Right forelimb (tissue), 1 donor: ENCODE data around the gene FGB.
"Not testable (repeated sequence)": the region's sequence is repeated elsewhere in the genome, so short reads cannot be mapped to it uniquely, and the experiment has no call there.

ENCODE experiments used
- DNase-seq: peaks from one replicate; pipeline ENCODE4 v3.0.0-alpha.2; 2018

The FGB gene

DNA sequence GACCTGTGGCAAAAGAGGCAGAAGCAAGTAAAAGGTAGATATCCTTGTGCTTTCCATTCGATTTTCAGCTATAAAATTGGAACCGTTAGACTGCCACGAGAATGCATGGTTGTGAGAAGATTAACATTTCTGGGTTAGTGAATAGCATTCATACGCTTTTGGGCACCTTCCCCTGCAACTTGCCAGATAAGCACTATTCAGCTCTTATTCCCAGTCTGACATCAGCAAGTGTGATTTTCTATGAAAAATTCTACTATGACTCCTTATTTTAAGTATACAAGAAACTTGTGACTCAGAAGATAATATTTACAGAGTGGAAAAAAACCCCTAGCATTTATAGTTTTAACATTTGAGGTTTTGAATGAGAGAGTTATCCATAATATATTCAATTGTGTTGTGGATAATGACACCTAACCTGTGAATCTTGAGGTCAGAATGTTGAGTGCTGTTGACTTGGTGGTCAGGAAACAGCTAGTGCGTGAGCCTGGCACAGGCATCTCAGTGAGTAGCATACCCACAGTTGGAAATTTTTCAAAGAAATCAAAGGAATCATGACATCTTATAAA is 3.9 kb downstream of the FGB start:
- DNase-seq, result no peak

DNA sequence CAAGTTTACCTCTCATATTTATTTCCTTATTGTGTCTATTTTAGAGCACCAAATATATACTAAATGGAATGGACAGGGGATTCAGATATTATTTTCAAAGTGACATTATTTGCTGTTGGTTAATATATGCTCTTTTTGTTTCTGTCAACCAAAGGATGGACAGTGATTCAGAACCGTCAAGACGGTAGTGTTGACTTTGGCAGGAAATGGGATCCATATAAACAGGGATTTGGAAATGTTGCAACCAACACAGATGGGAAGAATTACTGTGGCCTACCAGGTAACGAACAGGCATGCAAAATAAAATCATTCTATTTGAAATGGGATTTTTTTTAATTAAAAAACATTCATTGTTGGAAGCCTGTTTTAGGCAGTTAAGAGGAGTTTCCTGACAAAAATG is 6.2 kb downstream of the FGB start:
- DNase-seq, result no peak

DNA sequence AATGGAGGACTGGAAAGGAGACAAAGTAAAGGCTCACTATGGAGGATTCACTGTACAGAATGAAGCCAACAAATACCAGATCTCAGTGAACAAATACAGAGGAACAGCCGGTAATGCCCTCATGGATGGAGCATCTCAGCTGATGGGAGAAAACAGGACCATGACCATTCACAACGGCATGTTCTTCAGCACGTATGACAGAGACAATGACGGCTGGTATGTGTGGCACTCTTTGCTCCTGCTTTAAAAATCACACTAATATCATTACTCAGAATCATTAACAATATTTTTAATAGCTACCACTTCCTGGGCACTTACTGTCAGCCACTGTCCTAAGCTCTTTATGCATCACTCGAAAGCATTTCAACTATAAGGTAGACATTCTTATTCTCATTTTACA is 6.8 kb downstream of the FGB start:
- no peak for DNase-seq

DNA sequence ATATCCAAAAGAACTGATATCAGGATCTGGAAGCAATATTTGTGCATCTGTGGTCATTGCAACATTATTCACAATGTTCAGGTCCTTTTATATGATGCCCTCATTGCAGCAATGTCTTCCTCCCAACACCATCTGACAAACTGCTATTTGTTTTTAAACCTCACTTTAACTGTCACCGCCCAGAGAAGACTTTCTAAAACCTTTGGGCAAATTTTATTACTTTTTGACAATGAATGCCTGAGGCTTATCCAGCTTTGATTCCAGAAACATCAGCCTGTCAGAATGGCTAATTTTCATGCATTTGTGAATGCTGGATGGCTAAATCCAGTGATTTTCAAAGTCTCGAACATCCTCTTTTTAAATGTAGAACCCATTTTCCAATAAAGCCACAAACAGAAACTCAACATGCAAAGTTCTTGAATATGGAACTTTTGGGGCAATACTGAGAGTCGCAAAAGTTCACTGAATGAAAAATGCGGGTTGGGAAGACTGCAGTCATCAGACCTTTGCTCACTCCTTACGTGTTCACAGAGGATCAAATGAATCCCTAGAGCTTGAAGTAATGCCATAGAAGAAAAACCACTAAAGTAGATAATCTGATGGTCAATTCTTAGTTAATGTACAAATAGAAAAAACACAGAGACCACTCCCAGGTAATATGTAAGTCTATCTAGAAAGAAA is 10.5 kb downstream of the FGB start:
- DNase-seq, result no peak

DNA sequence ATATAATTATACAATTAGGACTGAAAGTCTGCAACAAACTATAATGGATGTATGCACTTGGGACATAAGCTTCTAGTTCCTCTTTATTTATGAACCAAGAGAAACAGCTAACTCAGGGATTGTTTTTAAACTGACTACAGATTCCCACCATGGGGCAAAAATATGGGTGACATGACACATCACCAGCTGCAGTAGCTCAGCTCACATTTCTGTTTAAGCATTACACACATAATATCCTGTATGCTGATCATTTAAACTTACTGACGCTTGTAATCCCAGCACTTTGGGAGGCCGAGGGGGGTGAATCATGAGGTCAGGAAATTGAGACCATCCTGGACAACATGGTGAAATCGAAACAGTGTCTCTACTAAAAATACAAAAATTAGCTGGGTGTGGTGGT is 11.5 kb downstream of the FGB start:
- DNase-seq, result no peak

DNA sequence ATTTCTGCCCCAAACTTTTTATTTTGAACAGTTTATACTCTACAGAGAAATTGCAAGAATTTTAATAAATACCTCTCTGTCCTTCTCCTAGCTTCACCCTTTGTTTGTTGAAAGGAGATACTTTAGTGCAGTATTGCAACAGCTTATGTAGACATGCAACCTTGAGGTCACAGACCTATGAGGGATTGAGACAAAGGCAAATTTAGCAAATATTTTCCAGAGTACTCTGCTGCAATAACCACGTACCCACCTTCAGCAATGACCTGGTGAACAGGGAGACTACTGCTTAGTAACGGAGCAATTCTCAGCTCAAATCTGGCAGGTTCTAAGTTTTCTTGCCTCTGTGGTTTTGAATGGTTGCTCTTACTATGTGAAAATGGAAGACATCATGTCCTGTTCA is 14.5 kb downstream of the FGB start:
- no peak for DNase-seq

DNA sequence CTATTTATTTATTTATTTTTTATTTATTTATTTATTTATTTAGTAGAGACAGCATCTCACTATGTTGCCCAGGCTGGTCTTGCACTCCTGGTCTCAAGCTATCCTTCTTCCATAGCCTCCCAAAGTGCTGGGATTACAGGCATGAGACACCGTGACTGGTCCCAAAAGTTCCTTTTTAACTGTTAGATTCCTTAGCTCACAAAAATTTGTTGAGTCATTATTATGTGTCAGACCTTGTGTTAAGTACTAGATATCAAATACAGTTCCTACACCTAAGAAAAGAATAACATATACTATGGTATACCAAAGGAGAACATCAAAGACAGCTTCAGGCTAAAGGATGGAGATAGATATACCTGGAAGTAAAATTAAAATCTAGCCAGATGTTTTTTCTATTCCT is 16.1 kb downstream of the FGB start:
- DNase-seq, result no peak

DNA sequence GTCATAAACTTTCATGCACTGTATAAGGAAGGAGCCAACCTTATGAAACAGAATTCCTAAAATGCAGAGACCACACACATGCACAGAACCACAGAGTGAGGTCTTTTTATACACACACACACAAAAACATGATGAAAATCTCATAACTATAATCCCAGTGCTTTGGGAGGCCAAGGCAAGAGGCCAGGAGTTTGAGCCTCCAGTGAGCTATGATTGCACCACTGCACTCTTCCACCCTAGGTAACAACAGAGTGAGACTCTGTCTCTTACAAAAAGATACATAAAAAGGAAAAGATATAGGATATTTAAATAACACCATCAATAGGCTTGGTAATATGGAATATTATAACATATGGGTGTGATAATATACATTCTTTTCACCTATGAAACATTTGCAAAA is 17.1 kb downstream of the FGB start:
- no peak for DNase-seq

DNA sequence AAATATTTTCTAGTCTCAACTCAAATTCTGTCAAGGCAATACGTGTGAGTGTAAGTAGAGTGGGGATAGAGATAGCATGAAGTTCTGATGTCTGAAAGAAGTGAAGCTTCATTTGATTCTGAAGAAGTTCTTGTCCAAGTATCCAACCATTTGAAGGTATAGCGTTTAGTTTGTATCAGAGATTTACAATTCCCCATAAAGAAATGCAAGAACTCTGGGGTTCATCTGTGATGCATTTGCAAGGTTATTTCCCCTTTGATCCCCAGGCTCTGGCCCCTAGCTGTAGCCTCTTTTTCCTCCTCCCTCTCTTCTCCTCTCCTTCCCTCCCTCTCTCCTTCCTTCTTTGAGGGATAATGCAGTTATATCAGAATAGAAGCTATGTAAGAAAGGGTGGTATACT is 19.9 kb downstream of the FGB start:
- DNase-seq, result no peak

DNA sequence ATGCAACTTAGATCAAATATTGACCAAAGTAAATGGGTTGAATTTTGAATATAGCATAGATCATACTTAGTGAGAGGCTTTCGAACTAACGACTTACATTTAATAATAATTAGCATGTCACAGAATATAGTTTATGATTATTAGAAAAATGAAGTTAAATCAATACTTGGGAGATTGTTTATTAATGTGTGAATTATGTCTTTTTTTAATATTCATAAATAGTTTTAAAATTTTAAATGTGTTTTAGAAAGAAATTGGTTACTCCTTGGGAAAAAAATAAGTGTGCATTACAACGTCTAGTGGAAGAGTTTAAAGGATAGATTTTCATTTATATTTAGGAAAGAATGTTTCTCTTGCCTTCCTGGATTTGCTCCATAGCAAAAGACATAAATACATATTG is 20.4 kb downstream of the FGB start:
- DNase-seq, result no peak

DNA sequence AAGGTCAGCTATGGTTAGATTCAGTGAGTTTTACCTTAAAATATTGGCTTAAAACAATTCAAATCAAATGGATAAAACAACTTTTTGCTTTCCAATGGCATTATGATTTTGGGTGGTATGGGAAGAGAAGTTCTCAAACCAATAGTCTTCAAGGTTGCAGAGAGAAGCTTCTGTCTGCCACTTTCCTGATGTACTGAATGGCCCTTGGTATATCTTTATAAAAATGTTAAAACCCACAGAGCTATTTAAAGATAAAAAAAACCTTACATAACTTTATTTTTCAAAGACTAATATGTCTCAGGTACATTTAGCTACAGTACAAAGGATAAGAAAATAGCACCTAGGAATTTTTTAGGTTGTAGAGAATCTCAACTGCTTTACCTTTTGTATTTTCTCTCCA is 20.9 kb downstream of the FGB start:
- no peak for DNase-seq

DNA sequence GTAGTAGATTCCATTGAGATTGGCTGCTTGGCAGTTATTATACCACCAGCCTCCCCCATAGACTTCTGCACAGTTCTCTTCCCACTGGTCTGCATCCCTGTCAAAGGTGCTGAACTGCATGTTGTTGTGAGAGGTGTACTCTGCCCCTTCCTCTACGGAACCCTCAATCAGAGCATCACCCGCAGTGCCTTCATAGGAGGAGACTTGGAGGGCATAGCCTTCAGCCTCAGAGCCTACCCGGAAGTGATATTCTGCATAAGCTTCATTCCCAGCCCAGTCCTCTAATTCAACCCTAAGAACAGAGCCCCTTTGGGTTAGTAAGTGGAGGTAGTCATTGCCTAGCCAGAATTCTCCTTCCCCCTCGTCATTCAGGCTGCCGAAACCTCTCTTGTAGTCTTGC is 21.4 kb downstream of the FGB start:
- no peak for DNase-seq

DNA sequence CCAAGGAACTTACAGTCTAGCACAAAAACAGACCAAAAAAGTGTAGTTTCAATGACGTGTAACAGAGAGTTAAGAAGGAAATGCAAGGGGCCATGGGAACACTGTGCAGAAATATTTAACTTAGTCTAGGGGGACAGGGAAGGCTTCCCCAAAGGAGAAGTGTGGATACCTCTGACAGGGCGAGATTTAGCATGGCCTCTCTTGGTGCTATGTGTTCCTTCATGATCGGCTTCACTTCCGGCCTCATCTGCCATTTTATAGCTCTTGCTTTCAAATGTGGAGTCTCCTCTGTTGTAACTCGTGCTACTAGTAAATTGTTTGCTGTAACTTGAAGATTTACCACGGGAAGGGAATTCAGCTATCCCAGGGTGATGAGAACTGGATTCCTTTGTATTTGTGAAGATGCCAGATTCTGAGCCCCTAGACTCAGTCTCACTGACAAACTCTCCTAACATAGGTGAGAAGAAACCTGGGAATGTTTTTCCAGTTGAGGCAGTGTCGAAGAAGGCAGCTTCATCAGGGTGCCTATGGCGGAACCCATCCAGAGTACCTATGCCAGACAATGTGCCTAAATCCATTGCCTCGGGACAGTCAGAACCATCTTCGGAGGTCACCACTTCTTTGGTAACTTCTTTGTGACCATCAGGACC is 22.7 kb downstream of the FGB start:
- no peak for DNase-seq

DNA sequence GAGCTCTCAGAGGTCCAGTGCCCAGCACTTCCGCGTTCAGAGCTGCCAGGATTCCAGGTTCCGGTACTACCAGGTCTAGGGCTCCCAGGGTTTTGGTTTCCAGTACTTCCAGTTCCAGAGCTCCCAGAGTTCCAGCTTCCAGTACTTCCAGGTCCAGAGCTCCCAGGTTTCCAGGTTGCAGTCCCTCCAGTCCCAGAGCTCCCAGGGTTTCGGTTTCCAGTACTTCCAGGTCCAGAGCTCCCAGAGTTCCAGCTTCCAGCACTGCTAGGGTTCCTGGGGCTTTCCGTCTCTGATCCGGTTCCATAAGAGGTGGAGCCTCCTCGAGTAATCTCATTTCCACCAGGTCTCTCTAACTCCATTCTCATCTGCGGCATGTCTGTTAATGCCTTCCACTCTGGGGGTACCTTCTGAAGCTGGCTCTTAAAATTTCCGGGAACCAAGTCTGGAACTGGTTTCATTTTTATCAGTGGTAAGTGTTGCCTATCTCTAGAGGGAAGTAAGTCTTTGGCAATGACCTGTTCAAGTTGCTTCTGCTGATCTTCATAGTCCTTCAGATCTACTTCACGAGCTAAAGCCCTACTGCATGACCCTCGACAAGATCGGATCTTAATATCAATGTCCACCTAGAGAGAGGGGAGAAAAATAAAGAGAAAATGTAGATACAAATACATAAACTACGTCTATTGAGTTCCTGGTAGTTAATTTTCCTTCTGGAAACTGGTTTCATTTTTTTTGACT is 23.7 kb downstream of the FGB start:
- DNase-seq, result no peak

DNA sequence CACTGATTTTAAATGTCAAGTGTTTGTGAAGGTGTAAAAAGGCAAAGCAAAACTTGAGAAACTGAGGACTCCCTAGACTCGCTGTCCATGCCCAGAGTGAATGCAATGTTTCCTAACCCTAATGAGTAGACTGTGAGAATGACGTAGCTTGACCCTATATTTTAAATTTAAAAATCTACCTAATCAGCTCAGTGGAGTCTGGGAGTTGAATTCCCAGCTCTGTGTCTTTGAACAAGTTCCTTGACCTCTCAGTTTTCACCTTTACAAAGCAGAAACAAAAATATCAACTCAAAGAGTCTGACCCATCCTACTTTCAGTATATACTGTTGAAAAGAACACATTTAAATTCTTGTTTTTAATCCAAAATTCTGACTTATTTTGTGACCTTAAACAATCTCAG is 25.4 kb downstream of the FGB start:
- no peak for DNase-seq

DNA sequence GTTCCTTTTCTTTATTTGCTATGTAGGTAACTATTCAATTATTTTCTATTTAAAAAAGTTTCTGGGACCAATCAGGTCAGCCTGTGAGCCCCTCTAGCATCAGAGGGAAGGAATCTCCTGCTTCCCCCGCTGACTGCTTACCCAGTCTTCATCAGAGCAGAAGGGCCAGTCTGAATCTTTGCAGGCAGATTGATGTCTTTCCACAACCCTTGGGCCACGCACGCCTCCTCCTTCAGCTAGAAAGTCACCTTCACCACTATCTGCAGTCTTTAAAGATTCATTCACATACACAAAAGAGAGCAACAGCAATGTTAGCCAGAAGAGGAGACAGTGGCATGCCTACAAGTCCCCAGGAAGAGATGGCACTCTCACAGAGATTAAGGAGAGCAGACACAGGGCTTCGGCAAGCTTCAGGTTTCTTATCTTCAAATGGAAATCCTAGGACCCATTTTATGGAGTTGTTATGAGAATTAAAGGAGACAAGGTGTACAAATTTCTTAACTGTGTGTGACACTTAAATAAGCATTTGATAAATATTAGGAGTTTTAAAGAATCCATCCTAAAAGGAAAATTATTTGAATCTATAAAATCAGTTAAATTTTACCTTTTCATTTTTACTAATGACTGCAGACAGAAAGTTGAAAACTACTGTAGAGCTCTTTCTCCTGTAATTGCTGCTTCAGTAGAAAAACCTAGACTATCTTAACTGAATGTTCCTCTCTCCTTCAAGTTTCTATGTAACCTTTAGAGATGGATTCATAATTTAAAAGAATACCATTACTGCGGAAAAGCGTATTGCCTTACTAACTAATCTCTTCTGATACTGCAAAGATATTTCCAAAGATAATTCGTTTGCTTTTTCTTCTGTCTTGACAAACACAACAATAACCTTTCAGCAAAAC is 26.7 kb downstream of the FGB start:
- no peak for DNase-seq

DNA sequence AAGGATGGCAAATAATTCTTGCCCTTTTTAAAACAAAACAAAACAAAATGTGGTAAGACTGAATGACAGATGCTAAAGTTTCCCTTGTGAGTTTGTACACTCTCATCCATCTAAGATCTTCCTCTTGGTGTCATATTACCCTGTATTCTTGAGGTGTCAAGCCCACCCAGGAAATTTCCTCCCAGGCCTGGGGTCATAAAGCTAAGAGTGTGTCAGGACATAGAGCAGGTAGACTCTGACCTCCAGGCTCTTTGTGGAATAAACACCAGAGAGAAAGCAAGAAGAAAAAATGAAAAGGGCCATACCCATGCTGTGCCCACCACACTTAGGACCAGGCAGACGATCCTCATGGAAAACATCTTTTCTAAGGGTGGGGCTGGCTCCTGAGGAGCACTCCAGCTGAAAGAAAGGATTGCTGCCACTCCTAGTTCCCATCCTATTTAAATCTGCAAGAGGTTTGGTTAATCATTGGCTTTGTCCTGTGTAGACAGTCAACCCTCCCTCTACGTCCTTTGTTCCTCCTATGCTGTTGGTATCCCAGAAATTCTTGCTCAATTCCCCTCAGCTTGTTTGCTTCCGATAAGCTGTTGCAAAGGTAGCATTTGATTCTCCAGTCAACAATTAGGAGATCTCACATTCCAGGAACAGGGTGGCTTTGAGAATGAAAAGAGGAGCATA is 27.7 kb downstream of the FGB start, which contains the start of gene FGA:
FGA (minus strand) TSS at position 414 of the 678 bp plus-strand sequence; CDS start at position 359, 55 bp downstream.
- no peak for DNase-seq

DNA sequence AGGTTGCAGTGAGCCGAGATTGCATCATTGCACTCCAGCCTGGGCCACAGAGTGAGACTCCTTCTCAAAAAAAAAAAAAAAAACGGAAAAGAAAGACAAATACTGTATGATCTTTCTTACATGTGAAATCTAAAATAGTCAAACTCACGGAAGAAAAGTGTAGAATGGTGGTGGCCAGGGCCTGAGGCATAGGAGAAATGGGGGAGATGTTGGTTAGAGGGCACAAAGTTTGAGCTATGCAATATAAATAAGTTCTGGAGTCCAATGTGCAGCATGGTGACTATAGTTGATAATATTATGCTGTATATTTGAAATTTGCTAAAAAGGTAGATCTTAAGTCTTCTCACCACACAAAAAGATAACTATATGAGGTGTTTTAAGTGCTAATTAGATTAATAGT is 29.1 kb downstream of the FGB start:
- DNase-seq, result no peak

DNA sequence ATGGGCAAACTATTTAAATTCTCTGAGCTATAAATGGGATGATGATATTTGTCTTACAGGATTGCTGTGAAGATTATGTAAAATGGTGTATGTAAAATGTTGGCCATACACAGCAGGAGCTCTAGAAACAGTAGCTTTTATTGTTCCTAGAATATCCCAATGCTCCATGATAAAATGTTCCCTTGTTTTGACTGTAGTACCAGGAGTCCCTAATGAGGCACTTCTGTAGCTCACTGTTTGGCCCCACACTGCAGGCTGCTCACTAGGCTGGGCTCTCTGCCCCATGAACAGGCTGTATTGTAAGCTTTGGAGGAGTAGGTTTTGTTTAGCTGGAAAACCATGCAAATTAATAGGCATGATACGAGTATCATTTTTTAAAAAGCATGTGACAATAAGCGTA is 31.1 kb downstream of the FGB start:
- no peak for DNase-seq

DNA sequence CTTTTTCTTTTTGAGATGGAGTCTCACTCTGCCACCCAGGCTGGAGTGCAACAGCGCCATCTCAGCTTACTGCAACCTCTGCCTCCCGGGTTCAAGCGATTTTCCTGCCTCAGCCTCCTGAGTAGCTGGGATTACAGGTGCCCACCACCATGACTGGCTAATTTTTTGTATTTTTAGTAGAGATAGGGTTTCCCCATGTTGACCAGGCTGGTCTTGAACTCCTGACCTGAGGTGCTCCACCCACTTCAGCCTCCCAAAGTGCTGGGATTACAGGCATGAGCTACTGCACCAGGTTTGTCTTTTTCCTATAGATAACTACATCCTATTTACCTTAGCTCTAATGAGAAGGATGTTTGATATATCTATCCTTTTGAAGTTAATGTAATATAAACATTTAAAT is 31.5 kb downstream of the FGB start:
- DNase-seq, result not testable (repeated sequence)

DNA sequence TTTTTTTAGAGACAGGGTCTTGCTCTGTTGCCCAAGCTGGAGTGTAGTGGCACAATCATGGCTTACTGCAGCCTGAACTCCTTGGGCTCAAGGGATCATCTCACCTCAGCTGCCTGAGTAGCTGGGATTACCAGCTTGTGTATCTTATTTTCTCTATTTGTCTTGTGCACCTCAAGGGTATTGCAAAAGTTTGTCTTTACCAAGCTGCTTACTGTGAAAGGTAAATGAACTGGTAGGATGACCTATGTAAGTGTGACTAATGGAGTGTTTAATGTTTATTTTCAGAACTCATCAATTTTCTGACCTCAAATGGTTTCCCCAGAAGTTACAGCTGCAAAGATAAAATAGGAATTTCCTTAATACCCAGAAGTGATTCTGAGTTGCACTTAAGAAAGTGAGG is 33.0 kb downstream of the FGB start:
- no peak for DNase-seq

DNA sequence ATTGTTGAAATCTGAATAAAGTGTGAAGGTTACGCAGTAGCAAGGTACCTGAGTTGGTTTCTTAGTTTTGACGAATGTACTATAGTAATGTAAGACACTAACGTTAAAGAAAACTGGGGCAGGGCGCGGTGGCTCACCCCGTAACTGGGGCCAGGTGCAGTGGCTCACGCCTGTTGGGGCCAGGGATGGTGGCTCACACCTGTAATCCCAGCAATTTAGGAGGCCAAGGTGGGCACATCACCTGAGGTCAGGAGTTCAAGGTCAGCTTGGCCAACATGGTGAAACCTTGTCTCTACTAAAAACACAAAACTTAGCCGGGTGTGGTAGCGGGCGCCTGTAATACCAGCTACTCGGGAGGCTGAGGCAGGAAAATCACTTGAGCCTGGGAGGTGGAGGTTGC is 34.5 kb downstream of the FGB start:
- not testable (repeated sequence) for DNase-seq
